Choroid plexus epithelial cell (primary cell): ENCODE measurements around the gene PHLDB1.

Source experiments
- DNase-seq: peaks from one replicate; pipeline ENCODE4 v3.0.0-alpha.2; 2010; ENCODE audit warnings: low read depth
- H3K4me3 ChIP-seq: 2 replicates; pipeline ENCODE4 v1.5.1; 2011; ENCODE audit warnings: low read depth, mild to moderate bottlenecking, control low read depth, low read length, moderate library complexity
- TF ChIP-seq, protein P1 (sequence below): conservative IDR thresholded peaks from 2 replicates; pipeline ENCODE4 v1.5.1; 2011; ENCODE audit warnings: low read depth, mild to moderate bottlenecking, control low read depth, inconsistent platforms, low read length, moderate library complexity

Gene PHLDB1

DNA sequence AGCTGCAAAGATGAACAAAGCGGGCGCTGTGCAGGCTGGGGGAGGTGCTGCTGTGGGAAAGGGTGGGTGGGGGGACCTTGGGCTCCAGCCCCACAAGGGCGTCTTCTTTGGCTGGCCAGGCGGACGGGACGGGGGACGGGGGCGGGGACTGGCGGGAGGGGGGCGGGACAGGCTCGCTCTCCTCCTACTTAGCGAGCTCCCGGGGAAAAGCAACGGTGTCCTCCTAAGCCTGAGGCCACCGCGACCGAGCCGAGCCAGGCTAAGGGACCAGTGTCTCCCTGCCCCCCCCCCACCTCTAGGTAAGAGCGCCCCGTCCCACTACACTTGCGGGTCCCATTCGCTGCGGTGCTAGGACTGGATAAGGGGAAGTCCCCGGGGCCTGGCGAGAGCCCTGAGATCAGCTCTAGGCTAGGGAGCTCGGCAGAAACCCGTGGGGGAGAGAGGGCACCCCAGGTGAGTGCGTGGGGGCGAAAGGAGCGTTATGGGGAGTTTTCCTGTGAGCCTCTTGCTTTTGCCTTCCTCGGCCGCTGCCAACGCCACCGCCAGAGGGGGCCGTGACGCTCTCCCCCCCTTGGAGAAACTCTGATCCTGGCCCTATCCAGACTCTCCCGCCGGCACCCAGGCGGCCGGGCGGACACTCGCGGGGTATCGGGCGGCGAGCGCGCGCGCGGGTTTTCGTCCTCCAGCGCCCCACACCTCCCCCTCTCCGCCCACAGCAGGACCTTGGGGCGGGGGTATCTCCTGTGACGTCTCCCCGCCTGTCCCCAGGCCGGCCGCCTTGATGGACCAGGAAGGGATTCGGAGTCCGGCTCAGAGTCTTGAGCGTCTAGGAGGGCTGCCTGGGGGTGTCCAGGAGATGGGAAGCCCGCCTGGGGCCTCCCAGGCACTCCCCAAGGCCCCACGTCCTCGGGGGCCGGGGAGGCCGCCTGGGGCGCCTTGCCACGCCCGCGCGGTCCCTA lies at the start of gene PHLDB1:
Gene PHLDB1, plus strand, starts transcription at position 215 of the 959 bp plus-strand sequence. CDS start 6,222 bp downstream, outside the sequence.
- H3K4me3 ChIP-seq: peak within 1 kb of the TSS; percentile 87
- TF ChIP-seq, protein P1, sequence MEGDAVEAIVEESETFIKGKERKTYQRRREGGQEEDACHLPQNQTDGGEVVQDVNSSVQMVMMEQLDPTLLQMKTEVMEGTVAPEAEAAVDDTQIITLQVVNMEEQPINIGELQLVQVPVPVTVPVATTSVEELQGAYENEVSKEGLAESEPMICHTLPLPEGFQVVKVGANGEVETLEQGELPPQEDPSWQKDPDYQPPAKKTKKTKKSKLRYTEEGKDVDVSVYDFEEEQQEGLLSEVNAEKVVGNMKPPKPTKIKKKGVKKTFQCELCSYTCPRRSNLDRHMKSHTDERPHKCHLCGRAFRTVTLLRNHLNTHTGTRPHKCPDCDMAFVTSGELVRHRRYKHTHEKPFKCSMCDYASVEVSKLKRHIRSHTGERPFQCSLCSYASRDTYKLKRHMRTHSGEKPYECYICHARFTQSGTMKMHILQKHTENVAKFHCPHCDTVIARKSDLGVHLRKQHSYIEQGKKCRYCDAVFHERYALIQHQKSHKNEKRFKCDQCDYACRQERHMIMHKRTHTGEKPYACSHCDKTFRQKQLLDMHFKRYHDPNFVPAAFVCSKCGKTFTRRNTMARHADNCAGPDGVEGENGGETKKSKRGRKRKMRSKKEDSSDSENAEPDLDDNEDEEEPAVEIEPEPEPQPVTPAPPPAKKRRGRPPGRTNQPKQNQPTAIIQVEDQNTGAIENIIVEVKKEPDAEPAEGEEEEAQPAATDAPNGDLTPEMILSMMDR: peak; percentile 63
- peak; percentile 70 for DNase-seq

GRCh38 chr11:118560806-118561205 lies 46.6 kb upstream of the PHLDB1 start:
- no peak for DNase-seq

GRCh38 chr11:118565051-118565450 lies 42.4 kb upstream of the PHLDB1 start:
- peak overlapping the region; percentile 13 for H3K4me3 ChIP-seq
- no peak for DNase-seq
- TF ChIP-seq, protein P1: no peak

More at GRCh38 chr11:118560806-118561205, 46.6 kb upstream of the PHLDB1 start:
- no peak overlapping the region for H3K4me3 ChIP-seq
- TF ChIP-seq, protein P1: no peak

DNA sequence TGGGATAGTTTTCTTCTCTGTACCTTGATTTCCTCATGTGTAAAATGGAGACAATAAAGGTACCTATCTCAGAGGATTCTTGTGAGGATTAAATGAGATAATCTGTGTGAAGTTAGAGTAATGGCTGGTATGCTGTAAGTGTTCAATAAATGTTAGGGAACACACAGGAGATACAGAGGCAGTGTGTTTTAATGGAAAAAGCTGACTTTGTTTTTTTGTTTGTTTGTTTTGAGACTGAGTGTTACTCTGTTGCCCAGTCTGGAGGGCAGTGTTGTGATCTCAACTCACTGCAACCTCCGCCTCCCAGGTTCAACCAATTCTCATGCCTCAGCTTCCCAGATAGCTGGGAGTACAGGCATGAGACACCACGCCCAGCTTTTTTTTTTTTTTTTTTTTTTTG lies 37.7 kb upstream of the PHLDB1 start:
- DNase-seq: no peak
- H3K4me3 ChIP-seq: no peak overlapping the region
- TF ChIP-seq, protein P1: no peak

DNA sequence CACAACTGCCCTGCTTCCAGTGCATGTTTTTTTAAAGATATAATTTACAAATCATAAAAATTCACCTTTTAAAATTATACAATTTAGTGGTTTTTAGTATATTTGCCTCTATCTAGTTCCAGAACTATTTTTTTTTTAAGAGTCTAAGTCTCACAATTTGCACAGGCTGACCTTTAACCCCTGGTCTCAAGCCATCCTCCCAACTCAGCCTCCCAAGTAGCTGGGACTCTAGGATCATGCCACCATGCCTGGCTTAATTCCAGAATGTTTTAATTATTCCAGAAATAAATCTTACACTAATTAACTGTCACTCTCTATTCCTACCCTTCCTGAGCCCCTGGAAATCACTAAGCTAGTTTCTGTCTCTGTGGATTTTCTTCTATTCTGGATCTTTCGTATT lies 36.6 kb upstream of the PHLDB1 start:
- TF ChIP-seq, protein P1: no peak
- no peak for DNase-seq
- H3K4me3 ChIP-seq: no peak overlapping the region

DNA sequence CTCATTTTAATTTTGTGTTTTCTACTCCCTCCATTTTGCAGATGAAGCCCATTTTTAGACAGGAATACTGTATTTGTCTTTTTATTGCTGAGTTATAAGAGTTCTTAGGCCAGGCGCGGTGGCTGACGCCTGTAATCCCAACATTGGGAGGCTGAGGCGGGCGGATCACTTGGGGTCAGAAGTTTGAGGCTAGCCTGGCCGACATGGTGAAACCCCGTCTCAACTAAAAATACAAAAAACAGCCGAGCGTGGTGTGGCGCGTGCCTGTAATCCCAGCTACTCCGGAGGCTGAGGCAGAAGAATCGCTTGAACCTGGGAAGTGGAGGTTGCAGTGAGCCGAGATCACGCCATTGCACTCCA lies 35.7 kb upstream of the PHLDB1 start:
- H3K4me3 ChIP-seq: peak overlapping the region; percentile 95
- peak; percentile 48 for DNase-seq

DNA sequence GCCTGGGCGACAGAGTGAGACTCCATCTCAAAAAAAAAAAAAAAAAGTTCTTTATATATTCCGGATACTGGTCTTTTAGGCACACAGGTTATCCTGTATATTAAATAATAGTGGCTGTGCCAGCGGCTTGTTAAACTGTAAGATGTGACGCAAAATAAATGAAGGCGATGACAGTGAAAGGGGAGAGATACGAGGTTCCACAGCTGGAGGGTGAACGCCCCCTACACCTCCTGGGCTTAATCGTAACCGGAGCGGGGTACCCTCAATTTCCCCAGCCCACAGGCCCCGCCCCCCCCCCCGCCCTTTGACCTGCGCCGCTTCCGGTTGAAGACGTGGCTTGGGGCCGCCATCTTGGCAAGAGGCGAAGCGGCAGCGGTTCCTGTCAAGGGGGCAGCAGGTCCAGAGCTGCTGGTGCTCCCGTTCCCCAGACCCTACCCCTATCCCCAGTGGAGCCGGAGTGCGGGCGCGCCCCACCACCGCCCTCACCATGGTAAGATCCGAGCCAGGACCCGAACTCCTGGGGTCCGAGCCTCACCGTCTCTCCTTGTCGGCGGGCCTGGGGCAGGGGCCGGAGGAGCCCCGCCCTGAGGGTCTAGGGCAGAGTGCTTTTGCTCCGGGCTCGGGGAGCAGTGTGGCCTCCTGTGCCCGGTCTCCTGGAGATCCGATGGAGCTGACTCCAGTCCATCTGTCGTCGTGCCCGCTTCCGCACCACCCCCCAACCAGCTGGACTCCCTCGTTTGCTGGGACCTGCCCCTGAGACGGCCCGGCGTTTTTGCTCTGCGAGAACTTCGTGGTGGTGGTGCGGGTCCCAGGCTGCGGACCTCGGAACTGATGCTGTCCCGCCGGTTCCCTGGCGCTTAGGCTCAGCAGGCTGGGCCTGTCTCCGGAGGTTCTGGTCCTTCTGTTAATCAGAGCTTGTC lies 35.1 kb upstream of the PHLDB1 start, which contains the start of gene ARCN1:
Gene ARCN1, plus strand, starts transcription at position 349 of the 920 bp plus-strand sequence. Its CDS starts 139 bp downstream, at position 488.
- TF ChIP-seq, protein P1: no peak
- peak within 1 kb of the TSS; percentile 95 for H3K4me3 ChIP-seq
- DNase-seq: peak; percentile 80
